Fibroblast of upper back skin (primary cell): ENCODE measurements around the gene SOX6.
A peak's percentile ranks its signal among the peaks of the same experiment; 100 is the strongest.

ENCODE experiments used
- DNase-seq: peaks from one replicate; pipeline ENCODE4 v3.0.0-alpha.2; 2013

SOX6 gene

DNA sequence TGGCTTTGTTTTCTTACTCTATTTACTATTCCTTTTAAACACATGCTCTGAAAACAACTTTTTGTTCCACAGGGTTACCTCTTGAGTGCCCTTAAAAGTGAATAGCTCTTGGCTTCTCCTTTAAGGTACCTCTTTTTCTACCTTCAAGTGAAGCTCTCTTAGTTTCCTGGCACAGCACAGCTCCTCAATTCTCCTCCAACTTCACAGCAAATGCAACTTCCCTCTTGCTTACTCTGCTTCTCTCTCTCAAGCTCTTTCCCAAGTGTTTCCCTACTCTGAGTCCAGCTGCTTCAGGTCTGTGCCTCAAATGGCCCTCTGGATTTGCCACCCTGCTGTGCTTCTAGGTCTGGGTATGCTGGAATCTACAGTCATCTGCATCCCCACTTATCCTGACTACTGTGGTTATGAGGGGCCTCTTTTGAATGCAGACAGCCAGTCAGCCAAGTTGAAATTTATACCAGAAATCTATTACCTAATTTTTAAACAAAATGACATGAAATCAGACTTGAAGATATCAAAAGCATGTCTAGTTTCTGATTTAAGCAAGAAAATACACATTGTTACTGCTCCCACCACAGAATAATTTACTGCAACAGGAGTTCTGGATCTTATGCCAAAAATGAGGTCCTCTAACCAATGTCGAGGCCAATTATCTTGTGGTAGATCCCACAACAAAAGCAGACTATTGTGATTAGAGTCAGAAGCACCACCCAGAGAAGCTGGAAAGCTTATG lies 371.1 kb downstream of the SOX6 start:
- peak; percentile 68 for DNase-seq

DNA sequence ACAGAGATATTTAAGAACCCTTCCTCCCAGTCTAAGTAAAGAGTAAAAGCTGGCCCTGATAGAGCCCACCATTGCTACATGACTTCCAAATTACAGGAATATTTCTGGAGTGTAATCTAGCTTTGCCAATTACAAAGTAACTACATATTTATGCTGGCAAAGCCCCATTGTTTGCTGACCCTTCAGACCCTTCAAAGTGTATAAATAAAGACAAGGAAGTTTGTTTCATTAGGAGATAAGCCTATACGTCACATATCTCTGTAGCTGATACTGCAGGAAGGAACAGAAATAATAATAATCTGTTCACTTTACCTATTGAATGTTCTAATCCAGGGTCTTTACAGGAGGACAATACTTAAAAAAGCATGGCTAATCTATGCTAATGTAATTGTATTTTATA lies 375.1 kb downstream of the SOX6 start:
- DNase-seq = no peak

DNA sequence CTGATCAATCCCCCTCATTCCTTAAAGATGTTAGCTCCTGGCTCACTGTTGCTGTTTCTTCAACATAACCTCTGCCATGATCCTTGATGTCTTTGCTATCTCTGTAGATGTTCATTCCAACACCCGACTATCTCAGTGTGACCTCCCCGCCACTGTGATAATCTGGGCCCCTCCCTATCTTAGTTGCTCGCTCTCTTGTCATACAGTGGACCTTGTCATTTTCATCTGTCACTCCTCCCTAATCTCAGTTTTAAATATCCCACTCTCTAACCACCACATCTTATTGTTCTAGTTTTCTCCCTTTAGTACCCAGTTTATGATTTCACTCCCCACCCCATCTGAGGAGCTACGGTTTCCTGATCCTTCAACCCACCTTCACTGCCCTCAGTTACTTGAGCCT lies 379.2 kb downstream of the SOX6 start:
- DNase-seq = no peak

DNA sequence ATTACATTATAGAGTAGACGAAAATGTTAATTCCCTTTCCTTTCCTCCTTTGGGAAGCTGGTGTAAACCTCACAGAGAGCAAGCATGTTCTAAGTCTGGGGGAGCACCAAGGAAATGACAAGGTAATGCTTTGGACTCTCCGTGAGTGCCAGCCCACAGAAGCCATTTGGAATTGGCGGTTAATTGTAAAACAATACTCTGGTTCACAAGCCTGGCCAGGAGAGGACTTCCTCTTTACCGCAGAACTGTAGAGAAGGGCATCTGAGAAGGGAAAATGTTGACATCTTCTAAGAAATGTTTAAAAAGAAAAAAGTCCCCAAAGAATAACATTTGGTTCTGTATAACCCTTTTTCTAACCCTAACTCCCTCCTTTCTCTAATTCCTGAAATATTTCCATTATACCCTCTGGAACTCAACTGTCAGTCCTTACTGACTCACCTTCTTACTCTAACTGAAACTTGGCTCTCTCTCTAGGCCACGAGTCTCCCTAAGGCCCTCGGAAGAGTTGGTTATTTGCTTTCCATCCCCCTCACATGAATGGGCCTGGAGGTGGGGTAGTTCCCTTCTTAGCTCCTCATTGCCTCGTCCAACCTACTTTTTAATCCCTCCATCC lies 379.8 kb downstream of the SOX6 start:
- DNase-seq = peak; percentile 86

DNA sequence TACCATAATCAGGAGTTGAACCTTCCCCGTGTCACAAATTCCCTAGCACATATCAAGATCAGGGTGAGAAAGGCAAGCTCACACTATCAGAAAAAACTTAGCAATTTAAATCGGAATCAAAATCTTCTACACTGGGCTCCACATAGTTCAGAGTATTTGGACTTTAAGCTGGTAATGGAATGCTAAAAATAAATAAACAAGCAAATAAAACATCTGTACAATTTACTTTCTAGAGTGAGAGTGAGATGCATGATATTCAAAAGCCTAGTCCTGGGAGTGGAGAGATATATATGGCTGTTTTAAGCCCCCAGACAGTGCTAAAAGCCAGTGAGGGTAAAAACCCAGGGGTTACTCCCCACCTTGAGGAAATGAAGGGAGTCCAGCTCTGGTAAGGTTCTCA lies 380.6 kb downstream of the SOX6 start:
- DNase-seq = no peak

DNA sequence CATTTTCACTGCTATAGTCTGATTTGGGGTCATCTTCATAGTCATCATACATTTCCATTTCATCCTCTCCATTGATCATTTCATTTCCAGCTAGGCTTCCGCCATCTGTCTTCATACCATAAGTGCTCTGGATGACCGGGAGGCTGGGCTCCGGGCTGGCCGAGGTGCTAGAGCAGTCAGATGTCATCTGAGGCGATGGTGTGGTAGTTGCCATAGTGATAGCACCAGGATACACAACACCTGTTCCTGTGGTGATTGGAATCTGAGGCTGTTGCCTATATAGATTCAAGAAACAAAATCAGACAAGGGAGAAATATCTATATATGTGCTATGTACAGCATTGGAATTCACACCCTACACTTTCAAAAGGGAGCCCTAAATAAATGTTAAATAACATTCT lies 383.5 kb downstream of the SOX6 start:
- no peak for DNase-seq

DNA sequence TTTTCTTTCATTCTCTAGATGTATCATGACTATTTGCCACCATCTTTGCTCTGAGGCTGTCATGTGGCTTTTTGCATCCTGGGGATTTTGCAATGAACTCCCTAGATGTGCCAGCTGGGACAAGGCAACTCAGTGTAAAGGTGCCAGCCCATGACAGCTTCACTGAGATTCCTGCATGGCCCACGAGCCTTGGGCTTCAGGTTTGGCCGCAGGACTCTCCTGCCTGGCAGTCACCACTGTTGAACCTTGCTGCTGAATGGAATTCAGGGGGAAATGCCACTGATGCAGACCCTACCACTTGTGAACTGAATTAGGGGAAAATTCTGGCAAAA lies 385.2 kb downstream of the SOX6 start:
- DNase-seq = no peak

DNA sequence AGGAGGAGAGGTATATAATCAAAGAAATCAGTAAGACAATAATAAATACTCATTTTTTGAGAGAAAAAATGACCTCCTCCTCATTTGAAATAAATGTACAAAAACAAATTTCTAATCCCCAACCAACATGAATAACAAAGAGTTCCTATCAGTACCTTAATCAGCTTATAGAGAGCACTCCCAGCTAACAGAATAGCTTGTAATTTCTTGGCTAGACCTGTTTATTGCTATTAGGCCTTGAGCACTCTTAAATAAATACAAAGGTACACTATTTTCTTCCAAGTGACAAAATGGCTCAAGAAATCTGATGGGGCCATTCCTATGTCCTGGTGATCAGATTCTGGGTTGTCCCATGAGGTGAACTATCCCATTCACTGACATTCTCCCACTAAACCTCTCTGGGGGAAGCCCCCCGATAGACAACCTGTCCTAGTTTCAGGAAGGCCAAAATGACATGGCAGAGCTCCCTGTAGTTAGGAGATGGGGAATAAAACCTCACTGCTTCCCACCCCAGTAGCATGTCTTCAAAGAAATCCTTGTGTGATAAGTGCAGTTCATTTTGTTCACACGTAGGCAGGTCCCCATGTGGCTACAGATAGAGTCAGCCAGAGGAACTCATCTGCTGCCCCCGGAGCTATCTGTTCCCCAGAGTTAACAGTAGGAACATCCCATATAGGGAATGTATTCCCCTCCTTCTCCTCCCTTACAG lies 385.7 kb downstream of the SOX6 start:
- no peak for DNase-seq

DNA sequence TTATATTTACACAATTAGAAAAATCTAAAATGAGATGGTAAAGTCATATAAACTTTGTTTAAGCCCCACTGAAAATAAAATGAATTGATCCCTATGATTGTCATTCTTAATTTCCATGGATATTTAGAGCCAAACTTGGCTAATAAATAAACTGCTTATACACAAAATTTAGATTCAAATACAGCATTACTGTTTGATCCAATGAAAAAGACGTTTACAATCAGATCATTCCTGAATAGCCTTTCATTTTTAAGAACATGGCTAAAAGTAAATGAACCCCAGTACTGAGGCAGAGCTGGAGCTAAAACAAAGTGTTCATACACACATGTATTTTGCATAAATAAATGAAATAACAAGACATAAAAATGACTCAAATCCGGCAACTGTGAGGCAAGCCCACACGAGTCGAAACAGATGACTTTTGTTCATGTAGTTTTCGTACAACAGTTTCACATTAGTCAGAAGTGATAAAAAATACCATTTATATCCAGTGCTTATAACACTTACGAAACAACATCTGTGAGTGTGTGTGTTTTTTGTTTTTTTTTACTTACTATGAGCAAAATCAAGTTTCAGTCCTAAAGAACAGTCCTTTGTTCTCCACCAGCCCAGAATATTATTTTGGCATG lies 386.5 kb downstream of the SOX6 start:
- peak; percentile 62 for DNase-seq

DNA sequence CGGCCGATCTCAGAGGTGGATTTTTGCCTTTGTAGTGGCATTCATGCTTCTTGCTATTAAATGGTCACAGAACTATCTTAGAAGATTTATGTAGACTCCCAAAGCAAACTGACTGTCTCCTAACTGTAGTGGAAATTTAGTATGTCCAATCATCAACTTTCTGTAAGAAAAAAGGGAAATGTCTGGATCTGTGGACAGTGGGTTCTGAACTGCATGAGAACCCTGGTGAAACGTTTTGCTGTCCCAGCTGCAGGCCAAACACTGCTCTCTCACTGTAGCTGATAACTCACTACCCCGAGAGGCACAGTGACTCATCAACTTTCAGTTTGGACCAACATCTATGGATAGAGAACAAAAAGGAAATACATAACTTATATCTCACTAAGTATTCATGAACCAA lies 387.1 kb downstream of the SOX6 start:
- DNase-seq = peak; percentile 81

DNA sequence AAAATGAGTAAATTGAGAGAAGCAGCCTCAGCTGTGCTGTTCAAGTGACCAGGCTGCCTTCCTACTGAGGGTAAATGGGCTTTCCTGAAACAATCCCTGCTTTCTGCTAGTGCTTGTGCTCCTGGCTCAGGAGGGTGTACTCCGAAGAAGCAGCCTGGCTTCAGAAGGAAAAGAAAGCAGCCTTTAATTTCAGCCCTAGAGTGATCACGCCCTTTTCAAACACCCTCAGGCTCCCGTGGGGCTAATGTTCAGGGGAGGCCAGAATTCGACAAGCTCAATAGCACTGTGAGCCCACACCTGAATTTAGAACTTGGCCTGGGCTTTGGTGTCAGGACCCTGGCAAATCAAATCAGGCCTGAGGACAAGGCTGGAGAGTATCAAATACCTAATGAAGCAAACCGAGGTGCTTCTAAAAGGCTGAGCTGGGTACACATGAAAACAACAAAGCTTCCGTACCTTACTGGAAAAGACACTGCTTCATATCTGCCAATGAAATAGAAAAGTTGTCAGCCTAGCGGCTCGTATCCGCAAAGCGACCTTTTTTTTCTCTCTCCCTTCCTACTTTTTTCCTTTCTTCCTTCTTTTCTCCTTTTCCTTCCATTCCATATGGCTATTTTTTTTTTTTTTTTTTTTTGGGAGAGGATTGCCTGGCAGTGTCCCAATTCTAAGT lies 387.8 kb downstream of the SOX6 start:
- no peak for DNase-seq

DNA sequence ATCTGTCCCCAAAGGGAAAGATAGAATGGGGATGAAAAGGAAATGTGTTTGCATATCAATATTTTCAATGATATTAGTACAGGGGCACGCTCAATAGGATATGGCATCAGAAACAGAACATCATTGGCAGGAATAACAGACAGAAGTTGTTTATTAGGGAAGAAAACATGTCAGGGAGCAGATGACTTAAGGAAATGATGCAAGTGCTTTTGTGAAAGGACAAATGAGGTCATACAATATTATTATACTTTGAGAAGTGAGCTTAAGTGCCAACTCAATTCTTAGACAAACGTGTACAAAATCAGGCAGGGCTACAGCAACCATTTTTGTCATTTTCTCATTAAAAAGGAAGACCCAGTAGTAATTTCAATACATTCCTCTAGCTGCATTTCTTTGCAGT lies 388.4 kb downstream of the SOX6 start:
- peak; percentile 33 for DNase-seq

DNA sequence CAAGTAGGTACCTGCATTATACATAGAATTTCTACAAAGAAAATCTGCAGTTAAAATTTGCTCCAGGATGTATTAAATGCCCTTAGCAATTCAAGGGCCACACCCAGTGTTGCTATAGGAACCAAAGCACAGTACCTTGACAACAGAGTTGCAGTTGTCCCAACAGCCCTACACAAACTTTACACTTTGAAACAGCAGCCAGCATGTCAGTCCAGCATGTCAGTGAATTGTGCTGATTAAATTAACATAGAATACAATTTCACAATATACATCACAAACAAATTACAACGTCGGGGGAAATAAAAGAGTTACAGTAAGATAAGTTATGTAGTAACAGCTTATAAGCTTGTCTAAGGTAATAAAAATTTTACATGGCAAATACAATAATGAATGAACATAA lies 389.2 kb downstream of the SOX6 start:
- no peak for DNase-seq

DNA sequence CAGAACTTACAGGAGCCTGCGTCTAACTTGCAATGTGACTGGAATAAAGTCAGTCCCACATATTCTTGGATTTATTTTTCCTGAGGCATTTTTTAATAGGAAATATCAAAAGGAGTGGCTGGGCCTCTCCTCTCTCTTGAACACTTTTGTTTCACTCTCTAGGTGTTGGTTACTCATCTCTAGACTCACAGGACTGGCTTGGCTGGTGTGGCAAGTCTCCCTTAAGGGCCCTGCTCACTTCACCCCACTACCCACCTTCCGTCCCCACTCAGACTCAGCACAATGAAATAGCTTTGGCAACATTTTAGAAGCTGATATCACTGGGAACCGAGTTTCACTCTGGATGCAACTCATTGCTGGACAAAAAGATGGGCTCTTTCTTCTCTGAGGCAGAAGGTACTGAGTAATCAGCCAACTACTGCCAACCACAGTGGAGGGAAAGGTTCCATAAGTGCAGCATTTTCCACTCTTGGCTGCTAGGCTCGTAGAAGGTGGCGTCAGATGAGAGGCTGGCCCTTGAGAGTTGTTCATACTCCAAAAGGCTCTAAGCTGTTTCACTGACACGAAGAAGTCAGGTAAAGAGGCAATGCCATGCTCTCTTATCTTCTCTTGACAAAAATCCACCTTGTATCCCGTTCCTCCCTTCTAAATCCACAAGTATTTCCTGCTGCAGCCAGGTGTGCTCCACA lies 390.6 kb downstream of the SOX6 start:
- DNase-seq = no peak

DNA sequence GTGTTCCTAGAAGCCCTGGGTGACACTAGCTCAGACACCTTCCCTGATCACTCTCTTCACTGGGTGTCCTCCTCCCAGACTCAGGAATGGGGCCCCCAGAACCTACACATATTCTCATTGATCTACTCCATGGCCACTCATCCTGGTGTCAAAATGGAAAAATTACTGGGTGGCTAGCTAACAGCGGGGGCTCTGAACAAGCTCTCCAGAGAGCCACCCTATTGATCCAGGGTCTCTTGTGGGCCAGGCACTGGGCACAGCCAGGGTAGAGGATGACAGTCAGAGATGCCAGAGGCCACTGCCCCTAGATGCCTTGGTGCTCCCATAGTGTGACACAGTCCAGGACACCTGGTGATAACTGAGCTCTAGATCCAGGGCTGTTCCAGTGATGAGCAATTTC lies 393.1 kb downstream of the SOX6 start:
- DNase-seq = no peak

DNA sequence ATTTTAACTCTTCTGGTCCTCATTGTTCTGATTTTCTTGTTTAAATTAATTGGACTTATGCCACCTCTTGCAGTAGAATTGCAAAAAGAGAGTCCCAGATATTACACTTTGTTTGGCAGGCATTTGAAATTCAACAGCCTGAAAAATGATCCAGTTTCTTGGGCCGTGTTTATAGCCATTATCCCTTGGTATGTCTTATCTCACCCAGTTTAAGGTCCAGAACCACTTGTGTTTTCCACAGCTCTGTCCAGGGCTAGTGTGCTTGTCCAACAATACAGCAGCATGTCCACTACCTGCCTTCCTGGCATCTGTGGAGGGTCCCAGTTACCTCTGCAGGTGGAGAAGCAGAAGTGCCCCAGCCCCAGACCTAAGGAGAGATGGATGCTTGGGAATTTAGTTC lies 397.4 kb downstream of the SOX6 start:
- DNase-seq = no peak

DNA sequence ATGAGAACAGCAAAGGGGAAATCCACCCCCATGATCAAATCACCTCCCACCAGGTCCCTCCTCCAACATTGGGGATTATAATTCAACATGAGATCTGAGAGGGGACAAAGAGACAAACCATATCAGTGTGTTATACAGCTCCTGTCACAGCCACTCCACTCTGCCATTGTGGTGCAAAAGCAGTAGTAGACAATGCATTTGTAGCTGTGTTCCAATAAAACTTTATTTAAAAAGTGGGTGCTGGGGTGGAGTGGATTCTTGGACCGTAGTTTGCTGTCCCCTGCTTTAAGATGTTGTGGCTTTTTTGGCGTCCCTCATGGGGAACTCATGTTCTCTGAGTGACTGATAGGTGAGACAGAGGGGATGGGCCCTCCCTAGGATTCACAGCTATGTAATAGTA lies 399.1 kb downstream of the SOX6 start:
- DNase-seq = no peak

DNA sequence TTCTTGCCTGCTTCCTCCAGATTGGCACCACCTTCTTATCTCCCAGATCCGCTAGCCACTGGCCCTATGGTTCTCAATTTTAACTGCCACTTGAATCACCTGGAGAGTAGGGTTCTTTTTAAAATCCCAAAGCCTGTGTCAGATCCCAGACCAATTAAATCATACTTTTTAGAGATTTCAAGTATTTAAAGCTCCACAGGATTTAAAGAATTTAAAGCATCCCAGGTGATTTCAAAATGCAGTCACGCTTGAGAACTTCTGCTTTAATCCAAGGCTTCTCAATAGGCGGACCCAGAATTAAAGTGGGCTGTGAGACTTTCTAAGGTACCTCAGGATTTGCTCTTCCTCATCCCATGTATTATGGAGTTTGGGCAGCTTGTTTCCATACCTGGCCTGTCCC lies 400.0 kb downstream of the SOX6 start:
- DNase-seq = no peak

DNA sequence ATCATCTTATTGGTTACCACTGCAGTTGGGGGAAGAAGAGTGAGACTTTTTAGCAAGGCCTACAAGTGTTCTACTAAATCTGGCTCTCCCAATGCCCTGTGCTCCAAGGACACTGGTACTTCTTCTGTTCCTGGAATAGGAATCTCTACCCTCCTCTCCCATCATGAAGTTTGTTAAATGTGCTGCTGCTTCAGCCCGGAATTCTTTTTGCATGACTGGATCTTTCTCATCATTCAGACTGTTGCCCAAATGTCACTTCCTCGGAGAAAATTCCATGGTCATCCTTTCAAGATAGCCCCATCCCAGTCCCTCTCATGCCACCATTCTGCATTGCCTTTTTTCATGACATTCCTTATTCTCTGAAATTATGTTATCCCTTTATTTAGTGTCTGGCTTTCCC lies 400.8 kb downstream of the SOX6 start:
- DNase-seq = no peak

DNA sequence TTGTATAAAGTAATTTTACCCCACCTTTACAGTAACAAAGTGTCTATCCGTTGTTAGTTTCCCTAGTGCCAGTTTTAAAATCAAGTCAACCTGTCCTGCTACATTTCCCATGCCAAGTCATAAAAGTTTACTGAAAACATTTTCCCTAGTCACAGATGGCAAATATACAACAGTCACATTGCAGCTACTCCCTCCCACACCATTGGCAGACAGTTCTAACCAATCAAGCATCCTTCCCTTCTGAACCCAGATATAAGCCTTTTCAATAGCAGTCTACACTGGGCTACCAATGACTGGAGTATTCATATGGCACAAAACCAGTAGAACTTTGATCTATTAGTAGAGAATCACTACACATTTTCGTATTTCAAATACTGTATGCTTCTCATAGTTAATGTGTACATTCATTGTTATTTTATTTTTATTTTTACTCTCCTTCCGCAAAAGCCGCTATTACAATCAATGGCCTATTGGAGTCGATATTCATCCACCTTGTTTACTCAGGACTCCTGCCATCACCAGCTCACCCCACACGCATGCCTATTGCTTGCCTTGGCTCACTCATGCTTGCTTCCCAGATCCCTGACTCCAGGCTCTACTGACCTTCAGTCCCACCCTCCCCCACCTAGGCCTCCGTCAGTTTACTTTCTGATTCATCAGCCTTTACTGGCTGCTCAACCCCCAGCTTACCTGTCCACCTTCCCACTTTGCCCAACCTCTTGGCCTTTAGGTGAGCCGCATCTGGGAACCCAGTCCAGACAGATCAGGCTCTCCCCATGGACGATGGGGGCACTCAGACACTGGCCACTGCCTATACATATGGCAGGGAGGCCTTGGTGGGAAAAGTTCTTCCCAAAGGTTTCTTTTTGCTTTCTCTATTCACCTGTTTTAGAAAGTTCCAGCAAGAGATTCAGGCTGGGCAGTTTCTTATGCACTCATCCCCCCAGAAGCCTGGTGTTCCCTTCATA lies 408.4 kb downstream of the SOX6 start:
- DNase-seq = no peak

DNA sequence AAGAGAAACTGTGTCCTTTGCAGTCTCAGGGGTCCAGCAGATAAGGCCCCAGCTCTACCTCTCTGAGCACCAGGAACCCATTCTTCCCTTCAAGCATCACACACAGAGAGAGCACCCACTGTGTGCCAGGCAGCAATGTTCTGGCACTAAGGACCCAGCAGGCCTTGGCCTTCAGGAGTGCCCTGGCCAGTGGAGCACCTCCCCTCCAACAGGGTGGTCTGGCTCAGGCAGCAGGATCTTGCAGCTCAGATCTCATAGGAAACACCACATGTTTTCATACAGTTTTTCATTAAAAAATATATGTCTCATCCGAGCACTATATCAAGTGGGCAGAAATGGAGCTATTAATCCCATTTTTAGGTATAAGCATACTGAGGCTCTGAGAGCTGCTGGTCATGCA lies 410.6 kb downstream of the SOX6 start:
- DNase-seq = no peak

DNA sequence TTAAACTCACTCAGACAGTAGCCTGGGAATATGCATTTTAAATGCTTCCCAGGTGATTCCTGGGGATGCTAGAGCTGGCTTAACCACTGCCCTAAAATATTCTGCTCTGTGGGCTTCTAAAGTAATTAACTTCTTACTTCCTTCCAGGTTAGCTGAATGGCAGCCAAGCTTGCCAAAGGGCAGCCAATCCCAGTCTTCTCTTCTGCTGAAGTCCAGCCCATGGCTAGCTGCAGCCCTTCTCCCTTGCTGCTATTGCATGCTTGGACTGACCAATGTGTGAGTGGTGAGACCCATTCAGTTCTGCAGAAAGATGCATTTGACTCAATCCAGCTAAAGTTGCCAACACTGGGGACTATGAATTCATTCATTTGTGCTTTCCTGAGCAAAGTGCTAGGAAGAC lies 411.9 kb downstream of the SOX6 start:
- no peak for DNase-seq
